Measurements from ENCODE around the gene THOP1. TPM values are rescaled to one million over a fixed set of nuclear protein-coding genes. Genes with fewer than 3 reads are reported as not detected.

The THOP1 gene
- 51.5 and 54.9 TPM in 2 replicates for total RNA-seq

GRCh38 chr19:2785244-2785997 lies at the start of gene THOP1:
TSS of gene THOP1 (plus strand) at chr19:2785503. CDS start at chr19:2785663, 160 bp downstream.

GRCh38 chr19:2739602-2740313 lies 45.5 kb upstream of the THOP1 start, which contains the start of gene SLC39A3:
TSS of gene SLC39A3 (minus strand) at chr19:2740017. CDS start at chr19:2737257, 2,760 bp downstream.

GRCh38 chr19:2782936-2783780 lies 2.1 kb upstream of the THOP1 start, which contains the start of gene SGTA:
TSS of gene SGTA (minus strand) at chr19:2783273. CDS start at chr19:2769068, 14,205 bp downstream.

GRCh38 chr19:2819540-2820111 lies 34.3 kb downstream of the THOP1 start, which contains the start of gene ZNF554:
TSS of gene ZNF554 (plus strand) at chr19:2819868. CDS start at chr19:2820072, 204 bp downstream.

GRCh38 chr19:2840794-2841791 lies 55.8 kb downstream of the THOP1 start, which contains the start of gene ZNF555:
TSS of gene ZNF555 (plus strand) at chr19:2841475. CDS start at chr19:2841573, 98 bp downstream.

Other genes with a start within 250 kb of the THOP1 start
- gene GNG7, start 82.8 kb upstream of the THOP1 start, total RNA-seq: 0.17 and 0.47 TPM in 2 replicates
- gene DIRAS1, start 64.1 kb upstream of the THOP1 start, total RNA-seq: 2.0 and 7.2 TPM in 2 replicates
- gene SLC39A3, start 45.5 kb upstream of the THOP1 start, total RNA-seq: 21.6 and 30.7 TPM in 2 replicates
- gene SGTA, start 2.2 kb upstream of the THOP1 start, total RNA-seq: 18.0 and 18.4 TPM in 2 replicates
- gene ZNF554, start 34.4 kb downstream of the THOP1 start, total RNA-seq: 4.0 and 4.1 TPM in 2 replicates
- gene ZNF555, start 56.0 kb downstream of the THOP1 start, total RNA-seq: 3.8 and 7.3 TPM in 2 replicates
- 0.09 TPM in 1 of 2 replicates, not detected in the other for gene ZNF556, start 81.8 kb downstream of the THOP1 start, total RNA-seq
- gene ZNF57, start 115.4 kb downstream of the THOP1 start, total RNA-seq: 3.5 TPM in 2 replicates
- 3.3 and 4.3 TPM in 2 replicates for gene ZNF77, start 159.5 kb downstream of the THOP1 start, total RNA-seq
- 0.63 and 0.94 TPM in 2 replicates for gene TLE6, start 192.1 kb downstream of the THOP1 start, total RNA-seq
- 1.6 and 4.3 TPM in 2 replicates for gene TLE2, start 243.8 kb downstream of the THOP1 start, total RNA-seq